ENCODE results near the gene CCN6. TPM values are rescaled to one million over a fixed set of nuclear protein-coding genes. Genes with fewer than 3 reads are reported as not detected.

Gene CCN6
- total RNA-seq, 6 experiments from 2014 or later: not detected

- Histone ChIP-seq H3K36me3 (no peaks in the 10 kb centered on the region), H3K27me3 (no peaks in the 10 kb centered on the region), H3K9me3 (no peaks in the 10 kb centered on the region), H3K4me3 (no peak overlapping the region), H3K27ac (no peak overlapping the region), H3K4me1 (peaks cover 0 to 3% (median 0%) of the 10 kb centered on the region in 4 donors)
- TF ChIP-seq POLR2A (IDR thresholded peaks at IDR 0.05) (no peak), CTCF (IDR thresholded peaks at IDR 0.05) (no peak)
- no peak for DNase-seq
- no peak for ATAC-seq
- intact Hi-C loops (cut with DNase I): no loop called here
- WGBS (ENCODE audit: insufficient coverage, low coverage, low lambda C conversion rate, missing lambda C conversion rate): 67% methylated on average over 1 of the region's 5 CpGs
Measured at GRCh38 chr6:112038268-112038667, 15.6 kb upstream of the CCN6 start.

GRCh38 chr6:112038756-112039430, 15.0 kb upstream of the CCN6 start:
- ATAC-seq: no peak
- Histone ChIP-seq H3K4me1 (peaks cover 0 to 3% (median under 1%) of the 10 kb centered on the region in 4 donors), H3K4me3 (no peak overlapping the region), H3K9me3 (no peaks in the 10 kb centered on the region), H3K27me3 (no peaks in the 10 kb centered on the region), H3K36me3 (no peaks in the 10 kb centered on the region), H3K27ac (no peak overlapping the region)
- no peak for DNase-seq
- no peak for TF ChIP-seq POLR2A (IDR thresholded peaks at IDR 0.05)
- TF ChIP-seq CTCF (IDR thresholded peaks at IDR 0.05): no peak
- intact Hi-C loops (cut with DNase I): no loop called here
- WGBS (ENCODE audit: insufficient coverage, low coverage, low lambda C conversion rate, missing lambda C conversion rate): 80% methylated on average over 15 of the region's 15 CpGs

DNA sequence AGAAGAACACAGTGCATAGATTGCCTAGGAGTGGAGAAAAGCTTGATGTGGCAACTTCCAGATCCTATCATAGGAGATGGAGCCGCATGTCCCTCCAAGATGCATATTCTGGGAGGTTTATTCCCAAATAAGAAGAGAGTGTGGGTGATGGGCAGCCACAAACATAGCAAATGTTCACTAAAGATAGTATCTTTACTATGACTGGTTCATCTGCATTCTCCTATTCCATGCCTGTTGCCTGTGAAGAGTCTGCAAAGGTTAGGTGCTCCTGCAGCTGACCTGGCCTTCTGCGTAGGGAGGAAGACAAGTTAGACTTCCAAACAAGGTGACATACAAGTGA, 14.5 kb upstream of the CCN6 start:
- H3K4me3 ChIP-seq: no peak overlapping the region
- intact Hi-C loops (cut with DNase I): no loop called here
- peaks cover 0 to 3% (median 1%) of the 10 kb centered on the region in 4 donors for H3K4me1 ChIP-seq
- 84% methylated on average over 2 of the region's 2 CpGs for WGBS (ENCODE audit: insufficient coverage, low coverage, low lambda C conversion rate, missing lambda C conversion rate)
- TF ChIP-seq CTCF (IDR thresholded peaks at IDR 0.05) (no peak), POLR2A (IDR thresholded peaks at IDR 0.05) (no peak)
- ATAC-seq (no peak), DNase-seq (no peak)
- H3K27ac ChIP-seq: no peak overlapping the region
- H3K27me3 ChIP-seq: no peaks in the 10 kb centered on the region
- H3K36me3 ChIP-seq: no peaks in the 10 kb centered on the region
- H3K9me3 ChIP-seq: no peaks in the 10 kb centered on the region

DNA sequence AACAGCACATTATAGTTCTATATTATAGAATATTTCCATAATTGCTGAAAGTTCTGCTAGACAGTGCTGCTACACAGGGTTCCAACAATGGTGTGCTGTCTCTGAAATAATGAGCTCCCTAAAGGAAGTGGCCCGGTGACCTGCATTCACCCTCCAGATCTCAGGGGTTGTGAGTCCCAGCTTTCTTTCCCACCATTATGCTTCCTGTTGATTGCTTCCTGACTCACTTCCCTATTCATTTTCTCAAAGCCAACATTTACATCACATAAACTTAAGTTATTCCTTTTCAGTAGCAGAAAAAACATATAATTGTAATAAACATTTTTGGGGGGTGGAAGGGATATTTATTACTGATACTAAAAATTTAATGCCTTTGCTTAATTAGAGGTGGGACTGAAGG, 12.9 kb upstream of the CCN6 start:
- no peak for ATAC-seq
- DNase-seq: no peak
- Histone ChIP-seq H3K27me3 (no peaks in the 10 kb centered on the region), H3K27ac (no peak overlapping the region), H3K4me1 (peaks cover 0 to 3% (median 1%) of the 10 kb centered on the region in 4 donors), H3K9me3 (no peaks in the 10 kb centered on the region), H3K4me3 (no peak overlapping the region), H3K36me3 (no peaks in the 10 kb centered on the region)
- 67% methylated on average over 1 of the region's 1 CpG for WGBS (ENCODE audit: insufficient coverage, low coverage, low lambda C conversion rate, missing lambda C conversion rate)
- intact Hi-C loops (cut with DNase I): loop anchor here in 1 of 2 donors (10.0 kb wide), 1 partner anchor 326 kb away; no protein-coding TSS in a partner anchor
- TF ChIP-seq POLR2A (IDR thresholded peaks at IDR 0.05) (no peak), CTCF (IDR thresholded peaks at IDR 0.05) (no peak)

Data from right lobe of liver (tissue), 6 donors.